Activated CD8-positive, alpha-beta memory T cell treated with anti-CD3 and anti-CD28 coated beads for 4 hours (primary cell): ENCODE measurements around the gene EFR3B.
"Not testable (repeated sequence)": the region's sequence is repeated elsewhere in the genome, so short reads cannot be mapped to it uniquely, and the experiment has no call there.

Experiments
- DNase-seq, 2 donors: peaks; one replicate each; pipeline ENCODE4 v3.0.0-alpha.2; 2020; ENCODE audit warnings: low read depth in 2 of 2

EFR3B gene

DNA sequence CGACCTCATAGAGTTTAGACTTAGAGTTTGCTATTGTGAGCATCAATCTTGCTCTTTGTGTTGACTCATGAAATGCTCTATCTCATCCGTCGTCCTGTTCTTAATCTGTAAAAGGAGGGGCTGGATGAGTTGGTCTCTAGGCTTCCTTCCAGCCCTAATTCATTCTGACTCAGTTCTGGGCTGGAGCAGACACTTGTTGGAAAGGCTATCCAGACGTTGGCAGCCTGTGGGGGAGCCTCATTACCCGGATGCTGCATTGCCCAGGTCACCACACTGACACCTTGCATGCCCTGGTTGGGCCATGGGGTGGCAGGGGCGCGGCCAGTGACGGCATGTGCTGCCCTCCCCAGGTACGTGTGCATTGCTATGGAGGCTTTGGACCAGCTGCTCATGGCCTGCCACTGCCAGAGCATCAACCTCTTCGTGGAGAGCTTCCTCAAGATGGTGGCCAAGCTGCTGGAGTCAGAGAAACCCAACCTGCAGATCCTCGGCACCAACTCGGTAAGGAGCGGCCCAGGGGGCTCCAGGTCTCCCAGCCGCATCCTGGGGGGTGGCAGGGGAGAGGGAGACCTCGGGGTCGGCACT is 61.5 kb downstream of the EFR3B start:
- no peak for DNase-seq

DNA sequence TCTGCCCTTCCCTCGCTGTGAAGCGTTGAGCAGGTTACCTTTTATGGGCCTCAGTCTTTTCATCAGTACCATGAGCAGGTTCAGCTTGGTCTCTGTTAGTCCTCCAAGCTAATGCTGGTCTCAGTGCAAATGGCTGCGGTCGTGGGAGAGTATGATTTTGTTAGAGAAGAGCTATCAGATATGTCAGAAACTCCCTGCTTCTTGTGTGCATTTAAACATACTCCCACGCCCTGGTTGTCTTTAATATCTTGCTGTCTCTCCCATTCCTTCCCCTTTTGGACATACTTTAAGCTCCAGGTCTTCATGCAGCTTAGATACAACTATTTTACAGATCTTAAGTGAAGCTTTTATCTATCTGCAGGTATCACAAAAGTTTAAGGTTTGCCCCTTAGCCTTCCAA is 62.9 kb downstream of the EFR3B start:
- DNase-seq, result no peak

GRCh38 chr2:25105336-25106085 is 63.6 kb downstream of the EFR3B start:
- DNase-seq, result no peak

GRCh38 chr2:25109822-25110221 is 67.9 kb downstream of the EFR3B start:
- no peak for DNase-seq

- DNase-seq, result no peak
Observed at GRCh38 chr2:25112113-25112512, 70.2 kb downstream of the EFR3B start.

DNA sequence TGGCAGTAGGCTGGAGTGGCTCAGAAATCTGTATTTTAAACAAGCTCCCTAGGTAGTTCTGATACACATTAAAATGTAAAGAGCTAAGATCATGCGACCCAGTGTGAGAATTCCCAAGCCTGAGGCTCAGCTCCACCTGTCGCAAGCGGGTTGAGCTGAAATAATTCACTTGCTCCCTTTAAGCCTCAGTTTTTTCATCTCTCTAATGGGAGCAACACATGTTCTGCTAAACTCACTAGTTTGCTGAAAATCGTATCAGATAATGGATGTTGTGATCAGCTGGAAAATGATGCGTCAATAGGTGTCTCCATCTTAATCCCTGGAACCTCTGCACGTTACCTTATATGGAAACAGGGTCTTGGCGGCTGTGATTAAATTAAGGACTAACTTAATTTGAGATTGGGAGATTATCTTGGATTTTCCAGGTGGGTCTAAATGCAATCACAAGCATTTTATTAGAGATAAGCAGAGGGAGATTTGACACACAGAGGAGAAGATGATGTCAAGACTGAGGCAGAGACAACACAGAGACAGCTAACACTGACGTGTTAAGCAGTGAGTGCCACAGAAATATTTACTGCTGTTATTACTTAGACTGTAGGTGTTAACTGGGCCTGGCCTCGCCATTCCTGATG is 73.5 kb downstream of the EFR3B start:
- DNase-seq, result no peak

DNA sequence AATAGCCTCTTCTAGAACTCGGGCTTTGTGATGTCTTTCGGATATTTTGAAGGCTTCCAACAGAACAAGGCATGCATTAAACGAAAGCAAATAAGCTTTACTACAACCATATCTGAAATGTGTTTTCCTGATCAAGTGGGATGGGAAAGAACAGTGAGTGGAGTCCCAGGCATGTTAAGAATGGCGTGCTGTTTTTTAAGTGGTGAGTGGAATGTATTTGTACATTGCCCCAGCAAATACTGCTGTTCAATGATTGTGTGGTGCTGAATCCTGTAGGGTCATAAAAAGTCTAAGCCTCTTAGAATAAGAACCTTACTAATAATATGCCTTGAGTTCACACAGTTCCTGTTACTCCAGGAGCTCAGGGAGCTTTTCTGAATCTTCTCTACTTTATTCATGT is 74.0 kb downstream of the EFR3B start:
- no peak for DNase-seq

DNA sequence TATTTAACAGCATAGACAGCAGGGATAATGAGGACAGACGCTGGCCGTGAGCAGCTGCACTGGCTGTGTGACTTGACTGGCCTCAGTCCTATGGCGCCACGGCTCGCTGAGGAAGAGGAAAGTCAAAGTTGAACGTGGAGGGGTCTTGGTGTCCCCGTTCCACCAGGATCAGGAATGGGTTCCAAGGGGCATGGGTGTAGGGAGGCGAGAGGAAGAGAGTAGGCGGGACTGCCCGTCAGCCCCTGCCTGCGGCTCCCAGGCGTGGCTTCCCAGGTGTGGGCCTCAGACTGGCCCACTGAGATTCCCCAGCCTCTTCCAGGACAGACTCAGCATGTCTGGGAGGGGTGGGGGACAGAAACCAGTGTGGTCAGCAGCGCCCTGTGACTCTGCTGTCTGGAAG is 75.1 kb downstream of the EFR3B start:
- no peak for DNase-seq

DNA sequence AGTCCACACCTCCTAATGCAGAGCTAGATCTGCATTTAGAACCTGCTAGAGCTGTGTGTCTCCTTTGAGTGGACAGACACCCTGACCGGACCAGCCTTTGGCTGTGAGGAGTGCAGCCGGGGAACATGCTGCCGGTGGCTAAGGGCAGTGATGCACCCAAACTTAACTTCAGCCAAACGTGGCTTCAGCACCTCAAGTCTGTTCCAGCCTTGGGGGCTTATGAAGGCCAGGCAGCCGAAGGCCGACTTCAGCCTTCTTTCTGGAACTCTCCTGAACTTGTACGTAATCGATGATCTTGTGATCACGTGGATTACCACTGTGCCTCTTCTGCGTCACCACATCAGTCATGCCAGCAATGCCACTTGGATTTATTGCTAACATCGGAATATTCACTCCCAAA is 77.4 kb downstream of the EFR3B start:
- no peak for DNase-seq

DNA sequence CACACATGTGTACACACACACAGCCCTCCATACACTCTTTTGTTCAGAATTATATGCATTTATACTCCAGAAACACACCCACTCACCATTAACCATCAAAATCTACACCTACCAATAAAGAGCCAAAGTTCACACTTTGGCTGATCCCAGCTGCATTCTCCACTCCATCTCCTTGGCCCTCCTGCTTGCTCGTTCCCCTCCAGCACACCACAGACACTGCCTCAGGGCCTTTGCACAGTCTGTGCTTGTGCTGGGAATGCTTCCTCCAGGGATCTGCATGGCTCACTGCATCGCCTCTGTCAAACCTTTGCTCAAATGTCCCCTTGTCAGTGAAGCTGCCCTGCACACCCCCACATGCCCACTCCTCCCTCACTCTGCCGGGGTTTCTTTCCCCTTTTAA is 80.5 kb downstream of the EFR3B start:
- DNase-seq, result no peak

DNA sequence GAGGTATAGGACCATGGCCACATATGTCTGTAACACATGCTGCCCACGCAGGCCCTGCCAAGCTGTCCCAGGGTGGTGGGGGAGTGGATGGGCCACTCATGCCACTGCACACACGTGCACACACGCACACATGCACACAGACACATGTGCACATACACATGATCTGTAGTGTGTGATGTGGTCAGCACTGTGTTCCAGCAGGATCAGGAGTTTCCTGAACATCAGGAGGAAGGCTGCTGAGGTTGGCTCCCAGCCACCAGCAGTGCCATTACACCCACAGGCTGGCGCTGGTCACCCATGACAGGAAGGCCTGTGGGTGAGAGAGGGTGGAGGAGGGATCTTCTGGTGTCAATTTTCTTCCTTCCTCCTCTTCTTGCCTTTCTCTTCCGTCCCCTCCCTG is 81.8 kb downstream of the EFR3B start:
- no peak for DNase-seq

DNA sequence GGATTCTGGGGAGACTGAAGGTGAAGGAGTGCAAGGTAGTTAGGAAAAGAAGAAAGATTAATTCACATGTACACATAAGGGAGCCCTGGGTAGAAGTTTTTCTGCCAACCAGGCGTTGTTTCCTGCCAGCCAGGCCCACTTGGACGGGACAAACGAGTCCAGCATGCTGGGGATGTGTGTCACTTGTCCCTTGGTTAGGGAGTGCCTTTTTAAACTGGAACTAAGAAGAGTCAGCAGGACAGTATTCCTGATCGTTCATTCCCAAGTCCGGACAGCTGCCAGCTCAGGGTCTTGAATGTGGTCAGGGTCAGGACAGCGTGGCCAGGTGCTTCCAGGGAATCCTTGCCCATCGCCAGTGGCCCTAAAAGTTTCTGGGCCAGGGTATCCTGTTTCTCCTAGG is 83.3 kb downstream of the EFR3B start:
- no peak for DNase-seq

GRCh38 chr2:25125976-25126375 is 84.1 kb downstream of the EFR3B start:
- no peak for DNase-seq

- not testable (repeated sequence) for DNase-seq
Observed at GRCh38 chr2:25127071-25127470, 85.2 kb downstream of the EFR3B start.

GRCh38 chr2:25127646-25128045 is 85.8 kb downstream of the EFR3B start:
- DNase-seq, result no peak

- no peak for DNase-seq
Observed at GRCh38 chr2:25129901-25130520, 88.1 kb downstream of the EFR3B start.

DNA sequence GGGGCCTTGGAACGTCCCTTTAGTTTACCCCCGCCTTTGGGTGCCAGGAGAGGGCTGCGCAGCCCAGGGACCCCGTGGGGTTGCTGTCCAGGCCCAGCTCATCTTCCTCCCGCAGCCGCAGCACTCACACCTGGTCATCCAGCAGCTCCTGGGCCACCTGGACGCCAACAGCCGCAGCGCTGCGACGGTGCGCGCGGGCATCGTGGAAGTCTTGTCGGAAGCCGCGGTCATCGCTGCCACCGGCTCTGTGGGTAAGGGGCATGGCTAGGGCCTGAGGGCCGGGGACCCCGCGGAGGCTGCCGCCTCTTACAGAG is 89.3 kb downstream of the EFR3B start:
- no peak for DNase-seq

GRCh38 chr2:25131567-25132298 is 89.9 kb downstream of the EFR3B start:
- no peak for DNase-seq

- DNase-seq, result no peak
Observed at GRCh38 chr2:25132299-25132635, 90.4 kb downstream of the EFR3B start.

DNA sequence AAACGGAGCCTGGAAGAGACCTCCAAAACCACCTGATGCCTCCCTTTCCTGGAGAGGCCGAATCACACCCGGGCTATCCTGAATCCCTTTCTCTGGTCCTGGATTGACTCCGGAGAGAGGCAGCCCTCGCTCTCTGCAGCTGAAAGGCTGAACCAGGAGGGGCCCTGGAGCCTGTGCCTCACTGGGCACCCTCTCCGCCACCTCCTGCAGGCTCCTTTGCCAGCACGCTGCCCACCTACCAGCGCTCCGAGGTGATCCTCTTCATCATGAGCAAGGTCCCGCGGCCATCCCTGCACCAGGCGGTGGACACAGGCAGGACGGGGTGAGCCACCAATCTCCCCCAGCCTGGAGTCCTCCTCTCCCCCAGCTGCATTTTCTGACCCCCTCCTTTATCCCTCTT is 90.8 kb downstream of the EFR3B start:
- no peak for DNase-seq

- DNase-seq, result not testable (repeated sequence)
Observed at GRCh38 chr2:25140535-25140934, 98.7 kb downstream of the EFR3B start.

DNA sequence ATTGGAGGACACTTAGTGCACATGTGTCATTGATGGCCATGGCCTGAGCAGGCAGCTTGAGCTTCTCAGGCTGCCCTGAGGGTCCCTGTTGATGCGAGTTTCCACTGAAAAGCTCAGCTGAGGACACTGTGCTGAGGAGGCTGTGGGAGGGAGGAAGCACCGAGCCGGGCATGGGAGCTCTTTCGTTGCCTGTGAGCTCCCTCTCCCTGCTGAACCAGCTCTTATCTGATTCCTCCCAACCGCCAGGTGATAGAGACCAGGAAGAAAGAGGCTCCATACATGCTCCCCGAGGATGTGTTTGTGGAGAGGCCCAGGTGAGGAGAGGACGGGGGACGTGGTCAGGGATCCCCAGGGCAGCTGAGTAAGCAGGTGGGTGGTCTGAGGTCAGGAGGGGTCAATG is 99.2 kb downstream of the EFR3B start:
- DNase-seq, result no peak

DNA sequence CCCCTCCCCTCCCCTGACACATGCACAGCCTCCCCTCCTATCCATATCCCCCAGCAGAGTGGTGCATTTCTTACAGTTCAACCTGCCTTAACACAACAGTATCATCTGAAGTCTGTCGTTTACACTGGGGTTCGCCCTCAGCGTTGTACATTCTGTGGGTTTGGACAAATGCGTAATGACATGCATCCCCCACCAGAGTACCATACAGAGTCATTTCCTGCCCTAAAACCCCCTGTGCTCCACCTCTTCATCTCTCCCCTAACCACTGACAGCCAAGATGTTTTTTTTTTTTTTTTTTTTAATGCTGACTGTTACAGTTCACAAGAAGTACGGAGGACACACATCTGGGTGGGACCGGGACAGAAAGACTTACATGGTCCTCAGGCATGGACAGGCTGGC is 103.9 kb downstream of the EFR3B start:
- no peak for DNase-seq
